Glutamatergic neuron (in vitro differentiated cells): ENCODE results near the gene UBXN4. TPM values are rescaled to one million over a fixed set of nuclear protein-coding genes. Genes with fewer than 3 reads are reported as not detected.

Experiments
- DNase-seq: peaks from one replicate; pipeline ENCODE4 v3.0.0; 2022
- H3K27ac Mint-ChIP-seq: one replicate; pipeline ENCODE4 v1.8.0; 2020; ENCODE audit warnings: mild to moderate bottlenecking, mixed read lengths, inconsistent platforms; ENCODE audit not compliant: unreplicated experiment
- H3K27me3 Mint-ChIP-seq: one replicate; pipeline ENCODE4 v1.8.0; 2020; ENCODE audit warnings: mild to moderate bottlenecking, moderate library complexity, mixed read lengths, inconsistent platforms; ENCODE audit not compliant: unreplicated experiment
- H3K36me3 Mint-ChIP-seq: one replicate; pipeline ENCODE4 v1.8.0; 2020; ENCODE audit warnings: mild to moderate bottlenecking, mixed read lengths, inconsistent platforms; ENCODE audit not compliant: unreplicated experiment
- H3K4me1 Mint-ChIP-seq: one replicate; pipeline ENCODE4 v1.8.0; 2020; ENCODE audit warnings: mild to moderate bottlenecking, low read depth, mixed read lengths, inconsistent platforms; ENCODE audit not compliant: unreplicated experiment
- H3K4me3 Mint-ChIP-seq: one replicate; pipeline ENCODE4 v1.8.0; 2020; ENCODE audit warnings: mild to moderate bottlenecking, mixed read lengths, inconsistent platforms; ENCODE audit not compliant: unreplicated experiment
- H3K9me3 Mint-ChIP-seq: one replicate; pipeline ENCODE4 v1.8.0; 2020; ENCODE audit warnings: mild to moderate bottlenecking, moderate library complexity, mixed read lengths, inconsistent platforms; ENCODE audit not compliant: unreplicated experiment
- total RNA-seq: library from RNA; stranded (reverse); fragmentation: NEBNext Ultra II Directional; extraction: Animal tissue kit (Norgen Biotek cat#: 25700); gene quantifications from one replicate; pipeline ENCODE4 v1.2.1, GENCODE V29; 2021; ENCODE audit not compliant: unreplicated experiment
- TF ChIP-seq, protein P1 (sequence below): fragments of 200-600 bp; sonication (generic); IDR thresholded peaks from one replicate; pipeline ENCODE4 v1.5.0; 2021; ENCODE audit not compliant: partially characterized antibody, unreplicated experiment

Gene UBXN4
- total RNA-seq, 1 donor from 2014 or later: 134 TPM

GRCh38 chr2:135821190-135821589, 79.5 kb downstream of the UBXN4 start:
- H3K36me3 Mint-ChIP-seq: peaks cover 8% of the 10 kb centered on the region
- DNase-seq: no peak
- no peak overlapping the region for H3K27ac Mint-ChIP-seq
- no peak overlapping the region for H3K4me3 Mint-ChIP-seq
- TF ChIP-seq, protein P1, sequence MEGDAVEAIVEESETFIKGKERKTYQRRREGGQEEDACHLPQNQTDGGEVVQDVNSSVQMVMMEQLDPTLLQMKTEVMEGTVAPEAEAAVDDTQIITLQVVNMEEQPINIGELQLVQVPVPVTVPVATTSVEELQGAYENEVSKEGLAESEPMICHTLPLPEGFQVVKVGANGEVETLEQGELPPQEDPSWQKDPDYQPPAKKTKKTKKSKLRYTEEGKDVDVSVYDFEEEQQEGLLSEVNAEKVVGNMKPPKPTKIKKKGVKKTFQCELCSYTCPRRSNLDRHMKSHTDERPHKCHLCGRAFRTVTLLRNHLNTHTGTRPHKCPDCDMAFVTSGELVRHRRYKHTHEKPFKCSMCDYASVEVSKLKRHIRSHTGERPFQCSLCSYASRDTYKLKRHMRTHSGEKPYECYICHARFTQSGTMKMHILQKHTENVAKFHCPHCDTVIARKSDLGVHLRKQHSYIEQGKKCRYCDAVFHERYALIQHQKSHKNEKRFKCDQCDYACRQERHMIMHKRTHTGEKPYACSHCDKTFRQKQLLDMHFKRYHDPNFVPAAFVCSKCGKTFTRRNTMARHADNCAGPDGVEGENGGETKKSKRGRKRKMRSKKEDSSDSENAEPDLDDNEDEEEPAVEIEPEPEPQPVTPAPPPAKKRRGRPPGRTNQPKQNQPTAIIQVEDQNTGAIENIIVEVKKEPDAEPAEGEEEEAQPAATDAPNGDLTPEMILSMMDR: no peak
- H3K9me3 Mint-ChIP-seq: peaks cover 1% of the 10 kb centered on the region
- peaks cover 3% of the 10 kb centered on the region for H3K27me3 Mint-ChIP-seq
- no peaks in the 10 kb centered on the region for H3K4me1 Mint-ChIP-seq

DNA sequence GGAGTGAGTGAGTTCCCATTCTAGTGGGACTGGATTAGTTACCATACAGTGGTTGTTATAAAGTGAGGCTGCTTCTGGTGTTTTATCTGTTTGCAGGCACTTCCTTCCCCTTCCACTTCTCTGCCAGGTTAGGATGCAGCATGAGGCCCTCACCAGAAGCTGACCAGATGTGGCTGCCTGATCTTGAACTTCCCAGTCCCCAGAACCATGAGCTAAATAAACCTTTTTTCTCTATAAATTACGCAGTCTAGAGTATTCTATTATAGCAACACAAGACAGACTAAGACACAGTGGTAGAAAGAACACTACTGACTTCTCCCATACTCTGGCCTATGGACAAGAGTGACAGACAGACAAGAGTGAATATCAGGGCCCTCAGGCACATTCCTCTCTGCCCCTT, 81.2 kb downstream of the UBXN4 start:
- DNase-seq: no peak
- H3K36me3 Mint-ChIP-seq: peaks cover 8% of the 10 kb centered on the region
- TF ChIP-seq, protein P1: no peak
- peaks cover 1% of the 10 kb centered on the region for H3K9me3 Mint-ChIP-seq
- H3K4me3 Mint-ChIP-seq: no peak overlapping the region
- peaks cover 3% of the 10 kb centered on the region for H3K4me1 Mint-ChIP-seq
- no peak overlapping the region for H3K27ac Mint-ChIP-seq
- H3K27me3 Mint-ChIP-seq: peaks cover 3% of the 10 kb centered on the region

- no peak for DNase-seq
- Mint-ChIP-seq H3K36me3 (peaks cover 8% of the 10 kb centered on the region), H3K27me3 (peaks cover 2% of the 10 kb centered on the region), H3K27ac (no peak overlapping the region), H3K4me1 (peaks cover 14% of the 10 kb centered on the region), H3K4me3 (no peak overlapping the region), H3K9me3 (peaks cover 1% of the 10 kb centered on the region)
- TF ChIP-seq, protein P1: no peak
Observed at GRCh38 chr2:135825131-135825530, 83.5 kb downstream of the UBXN4 start.

GRCh38 chr2:135825550-135826176, 84.0 kb downstream of the UBXN4 start:
- Mint-ChIP-seq H3K27me3 (peaks cover 2% of the 10 kb centered on the region), H3K36me3 (peaks cover 8% of the 10 kb centered on the region), H3K4me3 (no peak overlapping the region), H3K27ac (no peak overlapping the region), H3K4me1 (peaks cover 16% of the 10 kb centered on the region), H3K9me3 (no peaks in the 10 kb centered on the region)
- DNase-seq: no peak
- TF ChIP-seq, protein P1: no peak

- Mint-ChIP-seq H3K9me3 (no peaks in the 10 kb centered on the region), H3K36me3 (peaks cover 8% of the 10 kb centered on the region), H3K27me3 (peaks cover 5% of the 10 kb centered on the region), H3K4me1 (peaks cover 16% of the 10 kb centered on the region), H3K4me3 (no peak overlapping the region), H3K27ac (no peak overlapping the region)
- DNase-seq: no peak
- TF ChIP-seq, protein P1: no peak
Observed at GRCh38 chr2:135826544-135826943, 84.9 kb downstream of the UBXN4 start.
